ENCODE measurements around the gene COA6. TPM values are rescaled to one million over a fixed set of nuclear protein-coding genes. Genes with fewer than 3 reads are reported as not detected.

Gene COA6
- total and polyA plus RNA-seq, 2 of the 8 experiments (the other 6 are each of a cell fraction or from before 2014, with no cell fraction given), result 22.9 to 44.9 TPM

DNA sequence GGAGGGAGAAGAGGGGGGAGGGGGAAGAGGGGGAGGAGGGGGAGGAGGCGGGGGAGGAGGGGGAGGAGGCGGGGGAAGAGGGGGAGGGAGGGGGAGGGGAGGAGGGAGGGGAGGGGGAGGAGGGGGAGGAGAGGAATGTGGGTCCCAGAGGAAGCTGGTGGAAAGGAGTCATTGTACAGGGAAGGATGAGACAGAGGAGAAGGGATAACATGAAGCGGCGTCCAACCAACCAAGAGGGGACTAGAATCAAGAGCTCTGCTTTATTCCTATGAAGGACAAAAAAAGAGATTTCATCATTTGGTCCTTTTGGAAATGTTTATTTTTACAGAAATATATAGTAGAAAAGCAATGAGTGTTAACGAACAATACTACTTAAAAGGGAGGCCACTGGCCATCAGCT lies 24.5 kb downstream of the COA6 start:
- H3K27me3 ChIP-seq (replicated peaks in 1 of 4; ENCODE audit: control insufficient read depth in 3 of 4, extremely low read depth in 1 of 4, insufficient read depth in 3 of 4, low read length in 3 of 4), result no peaks in the 10 kb centered on the region
- H2BK20ac ChIP-seq (ENCODE audit: low read length), result no peak overlapping the region
- peaks cover 2 to 6% (median 5%) of the 10 kb centered on the region in 4 experiments; a peak in 6 of 8 replicates for H3K36me3 ChIP-seq (ENCODE audit: control insufficient read depth in 2 of 4, insufficient read depth in 4 of 4, low read length in 3 of 4)
- H3K23me2 ChIP-seq (ENCODE audit: low read depth, low read length), result no peaks in the 10 kb centered on the region
- no peak for DNase-seq (ENCODE audit: low read depth in 1 of 2, low spot score in 2 of 2)
- no peak overlapping the region for H3K4me2 ChIP-seq (ENCODE audit: insufficient read depth in 1 of 2, low read depth in 2 of 2, low read length in 2 of 2)
- no peak overlapping the region for H4K5ac ChIP-seq (ENCODE audit: insufficient read length, low read depth, low read length)
- no peak overlapping the region for H2BK12ac ChIP-seq (ENCODE audit: low read depth, low read length)
- H3K4ac ChIP-seq (replicated peaks; ENCODE audit: insufficient read length, low read depth, low read length), result no peak overlapping the region
- H2BK5ac ChIP-seq (ENCODE audit: low read depth, low read length), result no peak overlapping the region
- POLR2A ChIA-PET (ENCODE audit: partially characterized antibody), result no interaction called here
- CTCF ChIA-PET (ENCODE audit: partially characterized antibody), result interaction anchor here (0.7 kb wide), 1 partner anchor 24 kb away, joined by 4 read pairs; the partner anchor contains the start of gene COA6
- no peak for FAIRE-seq
- no peak overlapping the region for H3K4me3 ChIP-seq (ENCODE audit: extremely low read depth in 1 of 4, insufficient read depth in 2 of 4, low read depth in 3 of 4, low read length in 4 of 4)
- H3K9me3 ChIP-seq (ENCODE audit: insufficient read depth in 2 of 2, low read depth in 1 of 2, low read length in 1 of 2), result no peaks in the 10 kb centered on the region
- no peak overlapping the region for H3K27ac ChIP-seq (ENCODE audit: low read depth, low read length)
- H2BK15ac ChIP-seq (ENCODE audit: low read length), result no peak overlapping the region
- no peak overlapping the region for H3K56ac ChIP-seq (replicated peaks; ENCODE audit: insufficient read length, low read depth, low read length)
- no peak overlapping the region for H3K14ac ChIP-seq (ENCODE audit: insufficient read length)
- H3K18ac ChIP-seq (ENCODE audit: extremely low read depth, low read length), result no peak overlapping the region
- TF ChIP-seq TCF12 (IDR thresholded peaks at IDR 0.05; ENCODE audit: low read depth, low read length) (no peak), SP2 (IDR thresholded peaks at IDR 0.05; ENCODE audit: low read length) (no peak), SAP30 (IDR thresholded peaks at IDR 0.05; ENCODE audit: insufficient read depth, insufficient replicate concordance, low read length) (no peak)
- TF ChIP-seq, protein P1, sequence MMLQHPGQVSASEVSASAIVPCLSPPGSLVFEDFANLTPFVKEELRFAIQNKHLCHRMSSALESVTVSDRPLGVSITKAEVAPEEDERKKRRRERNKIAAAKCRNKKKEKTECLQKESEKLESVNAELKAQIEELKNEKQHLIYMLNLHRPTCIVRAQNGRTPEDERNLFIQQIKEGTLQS (IDR thresholded peaks at IDR 0.05; ENCODE audit: insufficient read depth, low read depth, low read length), result no peak
- 0% methylated on average over 1 of the region's 5 CpGs; no CpG with 5 or more reads in 1 of the 2 experiments for whole genome bisulfite sequencing, 2 experiments (ENCODE audit: extremely low coverage in 1 of 2, insufficient coverage in 1 of 2, insufficient read length in 1 of 2, insufficient replicate concordance in 2 of 2, low coverage in 1 of 2, low lambda C conversion rate in 2 of 2, missing lambda C conversion rate in 1 of 2)
- H3K79me1 ChIP-seq (ENCODE audit: low read depth, low read length), result no peaks in the 10 kb centered on the region
- H2AK5ac ChIP-seq (ENCODE audit: low read depth, low read length), result no peak overlapping the region
- H4K20me1 ChIP-seq (replicated peaks in 1 of 2; ENCODE audit: control insufficient read depth in 1 of 2, insufficient read depth in 2 of 2, low read length in 2 of 2), result no peaks in the 10 kb centered on the region
- H2BK120ac ChIP-seq (replicated peaks; ENCODE audit: low read depth, low read length), result no peak overlapping the region
- no peaks in the 10 kb centered on the region for H3K79me2 ChIP-seq (ENCODE audit: control insufficient read depth in 1 of 2, insufficient read depth in 2 of 2, low read length in 2 of 2)
- no peak overlapping the region for H3K9ac ChIP-seq (replicated peaks in 1 of 4; ENCODE audit: extremely low read depth in 1 of 4, low read depth in 3 of 4, low read length in 3 of 4)
- no peaks in the 10 kb centered on the region for H3K4me1 ChIP-seq (replicated peaks in 1 of 4; ENCODE audit: control insufficient read depth in 3 of 4, insufficient read depth in 4 of 4, low read length in 3 of 4)
- H3K23ac ChIP-seq (ENCODE audit: insufficient read length), result no peak overlapping the region
- no peak overlapping the region for H4K8ac ChIP-seq (ENCODE audit: extremely low read depth, insufficient read depth, low read length)
- no peak overlapping the region for H4K91ac ChIP-seq (replicated peaks; ENCODE audit: insufficient read length, low read length)
- H2AFZ ChIP-seq (ENCODE audit: low read length), result no peak overlapping the region

All from H1 (cell line).